ENCODE measurements around the gene ANKRD63.

DNA sequence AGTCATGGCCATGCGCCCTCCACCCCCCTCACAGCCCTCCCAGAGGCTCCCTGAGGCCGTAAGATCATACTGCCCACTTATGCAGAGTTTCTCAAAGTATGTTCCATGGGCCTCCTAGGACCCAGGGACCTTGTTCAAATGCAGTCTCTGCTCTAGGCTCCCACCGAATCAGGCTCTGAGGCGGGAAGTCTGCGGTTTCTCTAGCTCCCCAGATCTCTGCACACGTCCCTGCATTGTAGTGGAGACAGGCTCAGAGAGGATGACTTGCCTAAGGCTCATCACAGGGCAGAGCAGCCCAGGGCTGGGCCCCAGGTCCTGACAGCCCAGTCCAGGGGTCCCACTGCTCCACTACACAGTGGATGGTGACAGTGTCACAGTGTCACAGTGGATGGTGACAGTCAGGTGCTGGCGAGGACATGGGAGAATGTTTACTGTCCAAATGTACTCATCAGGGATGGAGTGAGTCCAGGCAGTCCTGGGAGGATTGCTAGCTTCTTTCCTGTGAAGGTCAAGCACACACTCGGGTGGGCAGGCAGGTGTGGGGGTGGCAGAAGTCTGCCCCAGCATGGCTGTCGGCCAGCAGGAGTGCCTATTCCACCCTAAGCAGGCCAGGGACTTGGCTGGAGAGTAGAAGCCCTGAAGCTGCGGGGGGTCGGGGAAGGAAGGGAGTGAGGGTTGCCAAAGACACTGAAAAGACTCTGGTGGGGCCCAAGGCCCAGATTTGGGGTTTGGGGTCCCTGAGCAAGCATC is 12.4 kb downstream of the ANKRD63 start:
- TF ChIP-seq CTCF (IDR thresholded peaks at IDR 0.05) (no peak), POLR2AphosphoS5 (IDR thresholded peaks at IDR 0.05) (no peak), POLR2A (IDR thresholded peaks at IDR 0.05) (no peak)

All from sigmoid colon (tissue), 4 donors.